ENCODE results near the gene TNFSF12.
A peak's percentile ranks its signal among the peaks of the same experiment; 100 is the strongest.

TNFSF12 gene

GRCh38 chr17:7544911-7545310 lies 3.9 kb upstream of the TNFSF12 start:
- no peak for DNase-seq (ENCODE audit: low spot score)

- no peak for DNase-seq (ENCODE audit: low spot score)
These were observed 670 bp downstream of the TNFSF12 start for GRCh38 chr17:7549401-7550055.

DNA sequence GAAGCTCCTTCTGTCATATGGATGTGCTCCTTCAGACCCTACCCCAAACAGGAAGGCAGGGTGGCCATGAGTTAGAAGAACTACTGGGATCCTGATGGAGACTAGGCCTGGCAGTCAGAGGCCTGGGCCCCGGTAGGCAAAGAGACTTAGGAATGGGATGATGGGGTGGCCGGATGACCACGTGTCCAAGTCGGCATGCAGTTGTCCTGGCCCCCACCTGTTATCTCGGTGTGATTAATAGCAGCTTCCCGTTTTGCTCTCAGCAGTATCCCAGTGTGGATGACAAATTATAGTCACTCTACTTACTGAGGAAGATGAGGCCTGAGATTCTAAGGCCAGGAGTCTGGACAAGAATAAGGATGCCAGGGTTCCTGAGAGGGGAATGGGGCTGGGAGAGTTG lies 1.5 kb downstream of the TNFSF12 start:
- DNase-seq (ENCODE audit: low spot score): no peak

GRCh38 chr17:7551396-7551795 lies 2.5 kb downstream of the TNFSF12 start:
- DNase-seq (ENCODE audit: low spot score): no peak

DNA sequence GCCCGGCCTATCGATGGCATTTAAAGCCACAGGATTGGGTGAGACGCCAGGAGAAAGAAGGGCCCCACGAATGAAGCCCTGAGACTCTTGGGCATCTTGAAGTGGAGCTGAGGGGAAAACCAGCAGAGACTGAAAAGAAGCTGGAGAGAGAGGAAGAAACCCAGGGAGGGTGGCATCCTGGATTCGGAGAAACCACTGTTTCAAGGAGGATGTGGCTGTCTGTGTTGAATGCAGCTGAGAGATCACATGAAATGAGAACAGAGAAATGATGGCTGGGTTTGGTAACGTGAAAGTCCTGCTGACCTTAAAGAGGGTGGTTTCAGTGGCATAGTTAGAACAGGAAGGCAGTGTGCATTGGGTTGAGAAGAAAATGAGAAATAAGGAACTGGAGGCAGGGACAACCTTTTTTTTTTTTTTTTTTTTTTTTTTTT lies 3.8 kb downstream of the TNFSF12 start:
- DNase-seq (ENCODE audit: low spot score): no peak

- no peak for DNase-seq (ENCODE audit: low spot score)
These were observed 4.5 kb downstream of the TNFSF12 start for GRCh38 chr17:7553356-7553755.

DNA sequence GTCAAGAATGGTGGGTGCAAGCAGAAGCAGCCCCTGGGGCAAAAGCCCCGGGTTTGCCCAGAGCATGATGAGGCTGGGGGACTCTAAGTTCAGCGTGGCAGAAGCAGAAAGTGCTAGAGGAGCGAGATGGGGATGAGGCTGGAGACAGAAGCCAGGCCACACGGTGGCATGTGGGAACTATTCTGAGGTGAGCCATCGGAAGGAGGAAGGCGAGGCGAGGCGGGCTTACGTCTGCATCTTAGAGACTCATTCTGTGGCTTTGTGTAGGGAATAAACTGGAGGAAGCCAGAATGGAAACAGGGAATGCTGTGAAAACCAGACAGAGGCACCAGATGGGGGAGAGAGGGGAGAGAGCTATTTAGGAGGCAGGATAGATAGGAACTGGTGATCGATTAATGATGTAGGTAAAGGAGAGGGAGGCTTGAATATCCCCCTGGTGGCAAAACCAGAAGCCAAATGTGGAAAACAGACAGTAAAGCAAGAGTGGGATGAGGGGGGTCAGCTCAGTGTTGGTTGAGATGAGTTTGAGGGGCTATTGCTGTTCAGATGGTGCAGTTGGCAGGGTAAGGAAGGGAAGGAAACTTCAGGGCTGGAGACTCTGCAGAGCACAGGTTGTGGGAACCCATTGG lies 6.6 kb downstream of the TNFSF12 start:
- DNase-seq (ENCODE audit: low spot score): no peak

- no peak for DNase-seq (ENCODE audit: low spot score)
These were observed 7.8 kb downstream of the TNFSF12 start for GRCh38 chr17:7556627-7557026.

GRCh38 chr17:7557147-7557764 lies 8.4 kb downstream of the TNFSF12 start:
- DNase-seq (ENCODE audit: low spot score): no peak

- no peak for DNase-seq (ENCODE audit: low spot score)
These were observed 9.1 kb downstream of the TNFSF12 start for GRCh38 chr17:7557775-7558543.

GRCh38 chr17:7558544-7559319 lies 9.9 kb downstream of the TNFSF12 start, which contains the start of gene TNFSF13:
TSS of gene TNFSF13 (plus strand) at chr17:7558750. CDS start at chr17:7559040, 290 bp downstream.
- DNase-seq (ENCODE audit: low spot score): no peak

DNA sequence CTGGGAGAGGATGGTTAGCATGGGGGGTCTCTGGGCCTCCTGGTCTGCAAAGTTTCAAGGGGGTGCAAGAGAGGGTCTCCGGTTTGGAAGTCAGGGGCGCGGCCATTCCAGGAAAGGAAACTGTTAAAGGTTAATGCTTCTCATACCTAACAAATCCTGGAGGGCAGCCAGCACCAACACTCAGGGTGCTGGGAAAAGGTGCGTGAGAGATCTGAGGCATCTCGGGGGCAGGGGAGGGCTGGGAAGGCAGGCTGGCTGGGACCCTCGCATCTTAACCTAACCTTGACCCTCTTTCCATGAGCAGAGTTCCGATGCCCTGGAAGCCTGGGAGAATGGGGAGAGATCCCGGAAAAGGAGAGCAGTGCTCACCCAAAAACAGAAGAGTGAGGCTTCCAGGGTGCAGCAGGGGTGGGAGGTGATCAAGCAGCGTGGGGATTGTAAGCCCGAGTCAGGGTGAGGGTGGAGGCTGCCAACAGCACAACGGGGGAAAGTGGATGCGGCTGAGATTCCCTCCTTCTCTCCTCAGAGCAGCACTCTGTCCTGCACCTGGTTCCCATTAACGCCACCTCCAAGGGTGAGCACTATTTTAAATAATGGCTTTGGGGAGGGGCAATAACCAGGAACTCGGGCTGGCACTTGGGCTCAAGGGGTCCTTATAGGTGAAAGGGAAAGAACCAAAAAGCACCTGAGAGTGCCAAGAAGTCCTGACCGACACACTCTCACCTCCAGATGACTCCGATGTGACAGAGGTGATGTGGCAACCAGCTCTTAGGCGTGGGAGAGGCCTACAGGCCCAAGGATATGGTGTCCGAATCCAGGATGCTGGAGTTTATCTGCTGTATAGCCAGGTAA lies 10.7 kb downstream of the TNFSF12 start:
- no peak for DNase-seq (ENCODE audit: low spot score)

DNA sequence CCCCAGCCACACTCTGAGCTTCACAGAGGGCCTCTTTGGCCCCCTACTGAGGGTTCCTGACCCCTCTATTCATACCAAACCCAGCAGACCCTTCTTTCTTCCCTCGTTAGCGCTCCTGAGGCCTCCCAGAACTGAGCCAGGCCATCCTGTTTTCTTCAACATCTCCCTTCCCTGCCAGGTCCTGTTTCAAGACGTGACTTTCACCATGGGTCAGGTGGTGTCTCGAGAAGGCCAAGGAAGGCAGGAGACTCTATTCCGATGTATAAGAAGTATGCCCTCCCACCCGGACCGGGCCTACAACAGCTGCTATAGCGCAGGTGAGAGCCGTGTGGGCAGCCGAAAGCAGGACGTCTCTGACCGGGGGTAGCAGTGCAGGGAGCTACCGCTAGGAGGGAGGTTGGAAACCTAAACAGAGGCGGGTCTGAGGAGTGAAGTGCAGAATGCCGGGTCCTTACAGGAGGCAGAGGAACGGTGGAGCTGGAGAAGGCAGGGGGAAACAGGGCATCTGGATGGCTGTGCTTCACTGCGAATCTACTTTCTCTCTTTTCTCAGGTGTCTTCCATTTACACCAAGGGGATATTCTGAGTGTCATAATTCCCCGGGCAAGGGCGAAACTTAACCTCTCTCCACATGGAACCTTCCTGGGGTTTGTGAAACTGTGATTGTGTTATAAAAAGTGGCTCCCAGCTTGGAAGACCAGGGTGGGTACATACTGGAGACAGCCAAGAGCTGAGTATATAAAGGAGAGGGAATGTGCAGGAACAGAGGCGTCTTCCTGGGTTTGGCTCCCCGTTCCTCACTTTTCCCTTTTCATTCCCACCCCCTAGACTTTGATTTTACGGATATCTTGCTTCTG lies 11.5 kb downstream of the TNFSF12 start:
- no peak for DNase-seq (ENCODE audit: low spot score)

DNA sequence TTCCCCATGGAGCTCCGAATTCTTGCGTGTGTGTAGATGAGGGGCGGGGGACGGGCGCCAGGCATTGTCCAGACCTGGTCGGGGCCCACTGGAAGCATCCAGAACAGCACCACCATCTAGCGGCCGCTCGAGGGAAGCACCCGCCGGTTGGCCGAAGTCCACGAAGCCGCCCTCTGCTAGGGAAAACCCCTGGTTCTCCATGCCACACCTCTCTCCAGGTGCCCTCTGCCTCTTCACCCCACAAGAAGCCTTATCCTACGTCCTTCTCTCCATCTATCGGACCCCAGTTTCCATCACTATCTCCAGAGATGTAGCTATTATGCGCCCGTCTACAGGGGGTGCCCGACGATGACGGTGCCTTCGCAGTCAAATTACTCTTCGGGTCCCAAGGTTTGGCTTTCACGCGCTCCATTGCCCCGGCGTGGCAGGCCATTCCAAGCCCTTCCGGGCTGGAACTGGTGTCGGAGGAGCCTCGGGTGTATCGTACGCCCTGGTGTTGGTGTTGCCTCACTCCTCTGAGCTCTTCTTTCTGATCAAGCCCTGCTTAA lies 12.2 kb downstream of the TNFSF12 start:
- DNase-seq (ENCODE audit: low spot score): peak; percentile 85

DNA sequence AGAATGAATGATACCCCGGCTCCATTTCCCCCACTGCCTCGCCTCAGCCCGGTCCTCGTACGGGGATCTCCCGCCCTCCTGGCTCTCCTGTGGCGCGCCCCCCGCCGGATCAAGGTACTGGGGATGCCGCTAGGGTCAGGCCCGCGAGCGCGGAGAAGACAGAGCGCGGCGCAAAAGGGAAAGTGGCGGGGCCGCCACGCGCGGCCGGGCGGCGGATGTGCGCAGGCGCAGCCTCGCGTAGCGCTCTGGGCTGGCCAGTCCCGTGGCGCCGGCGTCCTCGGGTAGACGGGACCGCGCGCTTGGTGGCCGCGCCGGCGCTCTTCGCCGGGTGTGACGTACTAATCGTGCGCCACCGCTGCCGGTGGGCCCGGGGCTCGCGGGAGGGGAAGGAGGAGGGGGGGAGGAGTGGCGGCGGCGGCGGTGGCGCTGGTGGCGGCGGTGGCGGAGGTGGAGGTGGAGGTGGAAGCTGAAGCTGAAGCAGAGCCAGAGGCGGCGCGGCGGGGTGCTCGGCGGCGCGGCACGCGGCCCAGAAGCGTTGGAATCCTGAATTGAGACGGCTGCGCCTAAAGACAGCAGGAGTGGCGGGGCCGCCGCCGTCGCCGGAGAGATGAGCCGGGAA lies 12.8 kb downstream of the TNFSF12 start, which contains the start of gene SENP3:
TSS of gene SENP3 (plus strand) at position 331 of the 619 bp plus-strand sequence. CDS start 1,158 bp downstream, outside the sequence.
- DNase-seq (ENCODE audit: low spot score): peak; percentile 96

- DNase-seq (ENCODE audit: low spot score): no peak
These were observed 13.3 kb downstream of the TNFSF12 start for GRCh38 chr17:7562208-7562605.

- no peak for DNase-seq (ENCODE audit: low spot score)
These were observed 14.4 kb downstream of the TNFSF12 start for GRCh38 chr17:7563115-7563869.

GRCh38 chr17:7569571-7569970 lies 20.7 kb downstream of the TNFSF12 start:
- no peak for DNase-seq (ENCODE audit: low spot score)

All from D341Med (cell line).